Common myeloid progenitor, CD34-positive (primary cell): ENCODE measurements around the gene ZNF487.

Source experiments
- CTCF ChIA-PET: fragments of 350-600 bp; sonication (Branson Sonifier 250); formaldehyde crosslinking; loops from one replicate; lab custom pipeline; 2021; ENCODE audit warnings: antibody characterized with exemption; lab: Charles Lee
- POLR2A ChIA-PET: fragments of 350-600 bp; sonication (Branson Sonifier 250); formaldehyde crosslinking; loops from one replicate; lab custom pipeline; 2021; ENCODE audit warnings: antibody characterized with exemption; lab: Charles Lee
- DNase-seq, 3 donors: peaks; one replicate each; pipeline versions ENCODE4 v3.0.0 to v3.0.0-alpha.2; 2013
- H3K27ac ChIP-seq, 2 experiments: 1 replicate in 1 of 2; 2 replicates in 1 of 2; pipeline ENCODE4 v1.7.0; 2013; ENCODE audit warnings: inconsistent platforms in 2 of 2, low read length in 2 of 2, mild to moderate bottlenecking in 2 of 2, low read depth in 1 of 2, moderate library complexity in 1 of 2; ENCODE audit not compliant: severe bottlenecking in 2 of 2, insufficient read depth in 1 of 2, poor library complexity in 1 of 2
- H3K27me3 ChIP-seq, 5 experiments: replicated peaks in 2 of 5; 1 replicate in 3 of 5; 2 replicates in 2 of 5; pipeline versions ENCODE4 v1.6.1 to v1.7.0; 2013; ENCODE audit warnings: low read length in 4 of 5, mild to moderate bottlenecking in 2 of 5, moderate library complexity in 2 of 5, inconsistent platforms in 1 of 5; ENCODE audit not compliant: insufficient read depth in 5 of 5, control insufficient read depth in 4 of 5
- H3K36me3 ChIP-seq, 4 experiments: 1 replicate in 2 of 4; 2 replicates in 2 of 4; pipeline versions ENCODE4 v1.6.1 to v1.7.0; 2013; ENCODE audit warnings: low read length in 3 of 4, control low read depth in 1 of 4, mild to moderate bottlenecking in 1 of 4; ENCODE audit not compliant: control insufficient read depth in 4 of 4, insufficient read depth in 4 of 4
- H3K4me1 ChIP-seq, 4 experiments: 1 replicate in 3 of 4; 2 replicates in 1 of 4; pipeline versions ENCODE4 v1.6.1 to v1.7.1; 2013; ENCODE audit warnings: low read length in 3 of 4, mild to moderate bottlenecking in 3 of 4, control low read depth in 1 of 4, inconsistent platforms in 1 of 4, moderate library complexity in 1 of 4; ENCODE audit not compliant: control insufficient read depth in 4 of 4, insufficient read depth in 4 of 4; ENCODE audit errors: control extremely low read depth in 1 of 4
- H3K4me3 ChIP-seq, 7 experiments: 1 replicate in 4 of 7; 2 replicates in 3 of 7; pipeline versions ENCODE4 v1.5.1 to v1.7.0; 2013; ENCODE audit warnings: mild to moderate bottlenecking in 7 of 7, low read length in 6 of 7, moderate library complexity in 6 of 7, inconsistent platforms in 2 of 7, low read depth in 2 of 7, control low read depth in 1 of 7; ENCODE audit not compliant: insufficient read depth in 4 of 7, control insufficient read depth in 1 of 7; ENCODE audit errors: extremely low read depth in 1 of 7
- H3K9me3 ChIP-seq, 5 experiments: 1 replicate in 4 of 5; 2 replicates in 1 of 5; pipeline versions ENCODE4 v1.6.1 to v1.7.1; 2013; ENCODE audit warnings: low read length in 4 of 5, mild to moderate bottlenecking in 2 of 5, inconsistent platforms in 1 of 5, low read depth in 1 of 5, moderate library complexity in 1 of 5; ENCODE audit not compliant: control insufficient read depth in 4 of 5, insufficient read depth in 2 of 5; ENCODE audit errors: control extremely low read depth in 1 of 5
- WGBS: methylation state at CpG from one replicate; pipeline ENCODE4 v1.1.5; 2013; ENCODE audit not compliant: insufficient coverage; 5-methylcytosine and 5-hydroxymethylcytosine counted together

The ZNF487 gene

DNA sequence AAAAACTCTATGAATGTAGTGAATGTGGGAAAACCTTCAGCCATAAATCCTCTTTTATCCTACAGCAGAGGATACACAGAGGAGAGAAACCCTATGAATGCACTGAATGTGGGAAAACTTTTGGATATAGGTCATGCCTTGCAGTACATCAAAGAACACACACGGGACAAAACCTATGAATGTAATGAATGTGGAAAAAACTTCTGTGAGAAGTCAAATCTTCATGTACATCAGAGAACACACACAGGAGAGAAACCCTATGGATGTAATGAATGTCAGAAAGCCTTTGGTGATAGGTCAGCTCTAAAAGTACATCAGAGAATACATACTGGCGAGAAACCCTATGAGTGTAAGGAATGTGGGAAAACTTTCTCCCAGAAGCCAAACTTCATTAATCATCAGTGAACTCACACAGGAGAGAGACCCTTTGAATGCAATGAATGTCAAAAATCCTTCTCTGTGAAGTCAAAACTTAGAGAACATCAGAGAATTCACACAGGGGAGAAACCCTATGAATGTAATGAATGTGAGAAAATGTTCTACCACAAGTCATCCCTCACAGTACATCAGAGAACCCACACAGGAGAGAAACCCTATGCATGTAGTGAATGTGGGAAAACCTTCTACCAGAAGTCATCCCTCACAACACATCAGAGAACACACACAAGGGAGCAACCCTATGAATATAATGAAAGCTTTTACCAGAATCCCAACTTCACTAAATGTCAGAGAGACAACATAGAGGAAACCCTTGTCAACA lies 45.6 kb downstream of the ZNF487 start:
- no peaks in the 10 kb centered on the region for H3K4me1 ChIP-seq
- H3K4me3 ChIP-seq: no peak overlapping the region
- no peaks in the 10 kb centered on the region for H3K27me3 ChIP-seq
- peaks cover 0 to 4% (median 0%) of the 10 kb centered on the region in 4 experiments for H3K36me3 ChIP-seq
- WGBS: 86% methylated on average over 1 of the region's 2 CpGs
- ChIA-PET POLR2A (no interaction called here), CTCF (no interaction called here)
- H3K9me3 ChIP-seq: peaks cover 8 to 42% (median 19%) of the 10 kb centered on the region in 5 experiments
- H3K27ac ChIP-seq: no peak overlapping the region
- DNase-seq: no peak

DNA sequence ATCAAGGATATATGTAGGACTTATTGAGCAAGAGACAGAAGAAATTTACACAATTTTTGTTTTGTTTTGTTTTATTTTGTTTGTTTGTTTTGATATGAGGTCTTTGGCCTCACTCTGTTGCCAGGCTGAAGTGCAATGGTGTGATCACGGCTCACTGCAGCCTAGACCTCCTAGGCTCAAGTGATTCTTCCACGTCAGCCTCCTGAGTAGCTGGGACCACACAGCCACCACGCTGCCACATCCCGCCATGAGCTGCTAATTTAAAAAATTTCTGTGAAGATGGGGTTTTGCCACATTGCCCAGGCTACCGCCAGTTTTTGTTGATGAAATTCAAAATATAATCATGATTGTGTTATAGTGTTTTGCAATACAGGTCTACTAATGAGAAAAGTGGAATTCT lies 54.9 kb downstream of the ZNF487 start:
- no peaks in the 10 kb centered on the region for H3K27me3 ChIP-seq
- no peak overlapping the region for H3K27ac ChIP-seq
- 100% methylated on average over 5 of the region's 5 CpGs for WGBS
- no peaks in the 10 kb centered on the region for H3K4me1 ChIP-seq
- POLR2A ChIA-PET: no interaction called here
- CTCF ChIA-PET: no interaction called here
- DNase-seq: no peak
- no peaks in the 10 kb centered on the region for H3K36me3 ChIP-seq
- H3K9me3 ChIP-seq: peaks cover 0 to 5% (median 0%) of the 10 kb centered on the region in 5 experiments
- no peak overlapping the region for H3K4me3 ChIP-seq

GRCh38 chr10:43502931-43503330 lies 66.0 kb downstream of the ZNF487 start:
- no peak for DNase-seq
- POLR2A ChIA-PET: no interaction called here
- Histone ChIP-seq H3K27ac (no peak overlapping the region), H3K4me1 (no peaks in the 10 kb centered on the region), H3K27me3 (no peaks in the 10 kb centered on the region), H3K36me3 (no peaks in the 10 kb centered on the region), H3K4me3 (no peak overlapping the region), H3K9me3 (peaks cover 0 to 25% (median 13%) of the 10 kb centered on the region in 5 experiments)
- CTCF ChIA-PET: no interaction called here

GRCh38 chr10:43524434-43525247 lies 87.7 kb downstream of the ZNF487 start:
- ChIA-PET CTCF (no interaction called here), POLR2A (no interaction called here)
- Histone ChIP-seq H3K27ac (no peak overlapping the region), H3K4me3 (no peak overlapping the region), H3K27me3 (no peaks in the 10 kb centered on the region), H3K9me3 (peaks cover 9 to 60% (median 24%) of the 10 kb centered on the region in 5 experiments), H3K4me1 (no peaks in the 10 kb centered on the region), H3K36me3 (no peaks in the 10 kb centered on the region)
- DNase-seq: peak in 1 of 3 donors; percentile 0
- WGBS: no CpG with 5 or more reads among the region's 1 CpG
